Upper lobe of left lung (tissue), 4 donors: ENCODE results near the gene AFAP1.

ENCODE experiments used
- CTCF ChIP-seq, 6 experiments: fragments of 450-650 bp in 4 of 6; fragments of 200-600 bp in 2 of 6; sonication (generic) in 2 of 6; IDR thresholded peaks; one replicate each; pipeline ENCODE4 v1.5.1; 2016 to 2019; ENCODE audit warnings: antibody characterized with exemption in 6 of 6
- EP300 ChIP-seq, 4 donors: sonication (generic); formaldehyde crosslinking; IDR thresholded peaks; one replicate each; pipeline ENCODE4 v1.5.1; 2017; ENCODE audit warnings: antibody characterized with exemption in 4 of 4, control low read depth in 2 of 4
- POLR2A ChIP-seq, 4 donors: fragments of 450-650 bp; IDR thresholded peaks; one replicate each; pipeline ENCODE4 v1.5.1; 2016 to 2017; ENCODE audit warnings: antibody characterized with exemption in 4 of 4, mild to moderate bottlenecking in 2 of 4
- POLR2AphosphoS5 ChIP-seq, 2 donors: sonication (generic); formaldehyde crosslinking; IDR thresholded peaks; one replicate each; pipeline ENCODE4 v1.5.1; 2017; ENCODE audit warnings: antibody characterized with exemption in 2 of 2

- TF ChIP-seq POLR2A (IDR thresholded peaks at IDR 0.05) (no peak), CTCF (IDR thresholded peaks at IDR 0.05) (no peak), POLR2AphosphoS5 (IDR thresholded peaks at IDR 0.05) (no peak), EP300 (IDR thresholded peaks at IDR 0.05) (no peak)
Measured at GRCh38 chr4:7733201-7733600, 206.5 kb downstream of the AFAP1 start.
